Tibial nerve (tissue), 3 donors: ENCODE measurements around the gene ZDHHC15.

Experiments
- CTCF ChIP-seq, 5 experiments: fragments of 200-600 bp in 3 of 5; fragments of 450-650 bp in 2 of 5; sonication (generic) in 3 of 5; IDR thresholded peaks; one replicate each; pipeline ENCODE4 v1.5.1; 2016 to 2019; ENCODE audit warnings: antibody characterized with exemption in 5 of 5, mild to moderate bottlenecking in 3 of 5, moderate library complexity in 2 of 5
- POLR2A ChIP-seq, 2 donors: fragments of 450-650 bp; IDR thresholded peaks; one replicate each; pipeline ENCODE4 v1.6.1; 2017; ENCODE audit warnings: antibody characterized with exemption in 2 of 2, mild to moderate bottlenecking in 2 of 2, moderate library complexity in 2 of 2

- TF ChIP-seq CTCF (IDR thresholded peaks at IDR 0.05) (no peak), POLR2A (IDR thresholded peaks at IDR 0.05) (no peak)
Observed at GRCh38 chrX:75369721-75370120, 153.1 kb downstream of the ZDHHC15 start.
